Tibial nerve (tissue), 3 donors: ENCODE results near the gene MORN1.

Source experiments
- POLR2A ChIP-seq, 2 donors: fragments of 450-650 bp; IDR thresholded peaks; one replicate each; pipeline ENCODE4 v1.6.1; 2017; ENCODE audit warnings: antibody characterized with exemption in 2 of 2, mild to moderate bottlenecking in 2 of 2, moderate library complexity in 2 of 2
- TF ChIP-seq, protein P1 (sequence below), 5 experiments: fragments of 200-600 bp in 3 of 5; fragments of 450-650 bp in 2 of 5; sonication (generic) in 3 of 5; IDR thresholded peaks; one replicate each; pipeline ENCODE4 v1.5.1; 2016 to 2019; ENCODE audit warnings: antibody characterized with exemption in 5 of 5, mild to moderate bottlenecking in 3 of 5, moderate library complexity in 2 of 5

DNA sequence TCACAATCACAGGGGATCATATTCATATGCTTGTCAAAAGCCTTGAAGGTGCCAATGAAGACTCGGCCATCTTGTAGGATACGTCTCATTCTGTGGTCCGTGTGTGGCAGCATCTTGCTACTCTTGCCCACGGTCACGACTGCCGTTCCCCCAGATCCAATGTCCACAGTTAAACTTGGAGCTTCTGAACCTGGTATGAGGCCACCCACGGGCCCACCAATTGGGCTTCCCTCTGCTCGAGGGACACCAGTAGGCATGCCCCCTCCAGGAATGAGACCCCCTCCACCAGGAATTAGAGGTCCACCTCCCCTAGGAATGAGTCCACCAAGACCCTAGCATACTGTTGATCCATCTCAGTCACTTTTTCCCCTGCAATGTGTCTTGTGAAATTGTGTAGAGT lies 39.6 kb downstream of the MORN1 start:
- TF ChIP-seq, protein P1, sequence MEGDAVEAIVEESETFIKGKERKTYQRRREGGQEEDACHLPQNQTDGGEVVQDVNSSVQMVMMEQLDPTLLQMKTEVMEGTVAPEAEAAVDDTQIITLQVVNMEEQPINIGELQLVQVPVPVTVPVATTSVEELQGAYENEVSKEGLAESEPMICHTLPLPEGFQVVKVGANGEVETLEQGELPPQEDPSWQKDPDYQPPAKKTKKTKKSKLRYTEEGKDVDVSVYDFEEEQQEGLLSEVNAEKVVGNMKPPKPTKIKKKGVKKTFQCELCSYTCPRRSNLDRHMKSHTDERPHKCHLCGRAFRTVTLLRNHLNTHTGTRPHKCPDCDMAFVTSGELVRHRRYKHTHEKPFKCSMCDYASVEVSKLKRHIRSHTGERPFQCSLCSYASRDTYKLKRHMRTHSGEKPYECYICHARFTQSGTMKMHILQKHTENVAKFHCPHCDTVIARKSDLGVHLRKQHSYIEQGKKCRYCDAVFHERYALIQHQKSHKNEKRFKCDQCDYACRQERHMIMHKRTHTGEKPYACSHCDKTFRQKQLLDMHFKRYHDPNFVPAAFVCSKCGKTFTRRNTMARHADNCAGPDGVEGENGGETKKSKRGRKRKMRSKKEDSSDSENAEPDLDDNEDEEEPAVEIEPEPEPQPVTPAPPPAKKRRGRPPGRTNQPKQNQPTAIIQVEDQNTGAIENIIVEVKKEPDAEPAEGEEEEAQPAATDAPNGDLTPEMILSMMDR (IDR thresholded peaks at IDR 0.05) = no peak
- TF ChIP-seq POLR2A (IDR thresholded peaks at IDR 0.05) = no peak
